Right renal pelvis (tissue), 4 donors: ENCODE results near the gene EIF4G1. TPM values are rescaled to one million over a fixed set of nuclear protein-coding genes. Genes with fewer than 3 reads are reported as not detected.

ENCODE experiments used
- DNase-seq, 4 donors: peaks; one replicate each; pipeline ENCODE4 v3.0.0-alpha.2; 2013; ENCODE audit warnings: low read depth in 4 of 4, low spot score in 3 of 4, missing footprints in 1 of 4
- polyA plus RNA-seq, 4 donors: library from polyadenylated mRNA; unstranded; fragments of 120-200 nt; gene quantifications; one replicate each; pipeline ENCODE4 v1.2.1, GENCODE V29; 2013; ENCODE audit not compliant: insufficient read length in 4 of 4

The EIF4G1 gene
- polyA plus RNA-seq, 4 donors, result 158 to 204 (median 173) TPM

GRCh38 chr3:184381261-184382224 is 67.1 kb downstream of the EIF4G1 start:
- no peak for DNase-seq

DNA sequence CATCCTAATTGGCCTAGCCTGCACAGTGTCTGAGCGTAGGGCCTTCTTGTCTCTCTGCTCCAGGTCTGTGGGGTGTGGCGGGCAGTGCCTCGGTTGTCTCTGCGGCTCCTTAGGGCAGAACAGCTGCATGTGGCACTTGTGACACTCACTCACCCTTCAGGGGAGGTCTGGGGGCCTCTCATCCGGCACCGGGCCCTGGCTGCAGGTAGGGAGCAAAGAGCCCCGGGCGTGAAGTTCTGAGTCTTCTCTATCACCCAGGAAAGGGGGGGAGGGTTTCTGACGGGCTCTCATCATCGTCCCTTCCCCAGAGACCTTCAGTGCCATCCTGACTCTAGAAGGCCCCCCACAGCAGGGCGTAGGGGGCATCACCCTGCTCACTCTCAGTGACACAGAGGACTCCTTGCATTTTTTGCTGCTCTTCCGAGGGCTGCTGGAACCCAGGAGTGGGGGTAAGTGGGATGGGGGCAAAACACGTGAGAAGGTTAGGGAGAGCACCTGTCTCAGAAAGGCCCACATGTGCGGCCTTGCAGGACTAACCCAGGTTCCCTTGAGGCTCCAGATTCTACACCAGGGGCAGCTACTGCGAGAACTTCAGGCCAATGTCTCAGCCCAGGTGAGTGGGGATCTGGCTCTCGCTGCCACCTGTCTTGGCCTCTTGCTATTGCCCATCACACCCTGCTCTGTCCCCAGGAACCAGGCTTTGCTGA is 68.1 kb downstream of the EIF4G1 start:
- DNase-seq, result no peak

DNA sequence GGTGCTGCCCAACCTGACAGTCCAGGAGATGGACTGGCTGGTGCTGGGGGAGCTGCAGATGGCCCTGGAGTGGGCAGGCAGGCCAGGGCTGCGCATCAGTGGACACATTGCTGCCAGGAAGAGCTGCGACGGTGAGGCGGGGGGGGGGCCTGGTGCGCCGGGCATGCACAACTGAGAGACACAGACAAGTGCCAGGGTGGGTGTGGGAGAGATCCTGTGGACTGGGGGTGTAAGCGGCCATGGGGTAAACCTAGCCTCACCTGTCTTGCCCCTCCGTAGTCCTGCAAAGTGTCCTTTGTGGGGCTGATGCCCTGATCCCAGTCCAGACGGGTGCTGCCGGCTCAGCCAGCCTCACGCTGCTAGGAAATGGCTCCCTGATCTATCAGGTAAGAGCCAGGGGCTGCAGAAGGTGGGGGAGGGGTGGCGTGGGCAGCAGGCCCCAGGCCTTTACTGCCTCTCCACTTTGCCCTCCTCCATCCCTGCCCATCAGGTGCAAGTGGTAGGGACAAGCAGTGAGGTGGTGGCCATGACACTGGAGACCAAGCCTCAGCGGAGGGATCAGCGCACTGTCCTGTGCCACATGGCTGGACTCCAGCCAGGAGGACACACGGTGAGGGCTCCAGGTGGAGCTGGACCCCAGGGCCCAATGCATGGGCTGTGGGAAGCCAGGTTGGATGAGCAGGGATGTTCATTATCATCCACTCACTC is 68.8 kb downstream of the EIF4G1 start:
- no peak for DNase-seq

DNA sequence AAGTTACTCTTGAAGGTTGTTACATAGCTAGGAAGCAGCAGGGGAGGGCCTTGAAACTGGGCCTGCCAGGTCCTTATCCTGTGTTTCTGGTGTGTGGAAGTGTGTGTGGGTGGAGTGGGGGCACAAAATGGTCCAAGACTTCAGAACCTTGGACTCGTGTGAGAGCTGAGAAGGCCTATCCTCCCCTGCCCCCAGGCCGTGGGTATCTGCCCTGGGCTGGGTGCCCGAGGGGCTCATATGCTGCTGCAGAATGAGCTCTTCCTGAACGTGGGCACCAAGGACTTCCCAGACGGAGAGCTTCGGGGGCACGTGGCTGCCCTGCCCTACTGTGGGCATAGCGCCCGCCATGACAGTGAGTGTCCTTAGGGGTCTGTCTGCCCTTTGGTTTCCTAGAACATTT is 69.9 kb downstream of the EIF4G1 start:
- no peak for DNase-seq

Other genes starting within 250 kb of the EIF4G1 start
- gene HTR3E, start 217.5 kb upstream of the EIF4G1 start, polyA plus RNA-seq, result under 1 TPM in 2 of 4 donors, not detected in 2; 0.04 to 0.19 TPM
- gene EIF2B5, start 179.2 kb upstream of the EIF4G1 start, polyA plus RNA-seq, result 10 to 100 TPM; 47.2 to 49.4 (median 48.1) TPM
- 10 to 100 TPM; 70.0 to 81.5 (median 77.2) TPM for gene DVL3, start 159.2 kb upstream of the EIF4G1 start, polyA plus RNA-seq
- gene AP2M1, start 139.8 kb upstream of the EIF4G1 start, polyA plus RNA-seq, result 100 to 1,000 TPM; 324 to 371 (median 355) TPM
- gene ABCF3, start 128.4 kb upstream of the EIF4G1 start, polyA plus RNA-seq, result 10 to 100 TPM; 53.5 to 62.6 (median 54.5) TPM
- gene VWA5B2, start 85.0 kb upstream of the EIF4G1 start, polyA plus RNA-seq, result 1 to 10 TPM in 3 of 4 donors, under 1 TPM in 1; 0.80 to 2.5 (median 1.4) TPM
- gene ALG3, start 65.6 kb upstream of the EIF4G1 start, polyA plus RNA-seq, result 10 to 100 TPM; 29.2 to 40.6 (median 36.8) TPM
- 1 to 10 TPM; 2.8 to 3.4 (median 3.1) TPM for gene EEF1AKMT4, start 64.9 kb upstream of the EIF4G1 start, polyA plus RNA-seq
- under 1 TPM in 2 of 4 donors, not detected in 2; 0.19 to 0.29 TPM for gene CAMK2N2, start 53.1 kb upstream of the EIF4G1 start, polyA plus RNA-seq
- gene ECE2, start 38.6 kb upstream of the EIF4G1 start, polyA plus RNA-seq, result under 1 TPM in 1 of 4 donors, not detected in 3; 0.16 TPM
- gene PSMD2, start 15.4 kb upstream of the EIF4G1 start, polyA plus RNA-seq, result 100 to 1,000 TPM; 189 to 213 (median 207) TPM
- 10 to 100 TPM; 10.5 to 15.7 (median 11.0) TPM for gene FAM131A, start 23.0 kb downstream of the EIF4G1 start, polyA plus RNA-seq
- gene CLCN2, start 47.0 kb downstream of the EIF4G1 start, polyA plus RNA-seq, result 10 to 100 TPM in 3 of 4 donors, 1 to 10 TPM in 1; 9.4 to 13.3 (median 11.6) TPM
- 100 to 1,000 TPM in 1 of 4 donors, 10 to 100 TPM in 3; 85.8 to 101 (median 93.9) TPM for gene POLR2H, start 47.1 kb downstream of the EIF4G1 start, polyA plus RNA-seq
- gene THPO, start 63.6 kb downstream of the EIF4G1 start, polyA plus RNA-seq, result 1 to 10 TPM; 1.9 to 3.1 (median 2.5) TPM
- gene CHRD, start 65.4 kb downstream of the EIF4G1 start, polyA plus RNA-seq, result 10 to 100 TPM; 12.2 to 14.6 (median 13.0) TPM
- 10 to 100 TPM; 27.2 to 35.0 (median 29.3) TPM for gene EPHB3, start 247.2 kb downstream of the EIF4G1 start, polyA plus RNA-seq